Measurements from ENCODE around the gene VAT1.
A peak's percentile ranks its signal among the peaks of the same experiment; 100 is the strongest.

The VAT1 gene

GRCh38 chr17:43026595-43026994 is 4.4 kb upstream of the VAT1 start:
- no peak for DNase-seq

DNA sequence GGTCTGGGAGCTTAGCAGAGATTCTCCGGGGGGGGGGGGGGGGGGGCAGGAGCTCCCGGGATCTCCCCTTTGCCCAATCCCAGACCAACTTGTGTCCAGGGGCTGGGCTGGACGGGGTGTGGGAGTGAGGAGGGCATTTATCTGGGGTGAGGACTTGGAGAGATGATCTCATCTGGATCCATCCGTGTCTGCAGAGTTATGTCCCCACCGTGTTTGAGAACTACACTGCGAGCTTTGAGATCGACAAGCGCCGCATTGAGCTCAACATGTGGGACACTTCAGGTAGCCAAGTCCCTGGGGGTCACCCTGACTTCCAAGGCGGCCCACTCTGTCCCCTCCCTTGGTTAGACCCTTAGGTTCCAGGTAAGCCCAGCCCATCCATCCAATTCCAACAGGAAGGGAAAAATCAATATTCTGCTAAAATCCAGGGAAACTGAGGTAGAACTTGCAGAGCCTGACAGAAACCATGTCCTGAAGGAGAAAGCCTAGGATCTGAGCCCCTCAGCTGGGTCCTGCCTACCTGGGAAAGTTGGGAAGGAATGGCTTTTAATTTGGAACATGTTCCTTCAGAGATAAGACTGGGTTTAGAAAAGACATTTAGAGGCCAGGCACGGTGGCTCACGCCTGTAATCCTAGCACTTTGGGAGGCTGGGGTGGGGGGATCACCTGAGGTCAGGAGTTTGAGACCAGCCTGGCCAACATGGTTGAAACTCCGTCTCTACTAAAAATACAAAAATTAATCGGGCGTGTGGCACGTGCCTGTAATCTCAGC is 3.8 kb upstream of the VAT1 start:
- DNase-seq, result no peak

DNA sequence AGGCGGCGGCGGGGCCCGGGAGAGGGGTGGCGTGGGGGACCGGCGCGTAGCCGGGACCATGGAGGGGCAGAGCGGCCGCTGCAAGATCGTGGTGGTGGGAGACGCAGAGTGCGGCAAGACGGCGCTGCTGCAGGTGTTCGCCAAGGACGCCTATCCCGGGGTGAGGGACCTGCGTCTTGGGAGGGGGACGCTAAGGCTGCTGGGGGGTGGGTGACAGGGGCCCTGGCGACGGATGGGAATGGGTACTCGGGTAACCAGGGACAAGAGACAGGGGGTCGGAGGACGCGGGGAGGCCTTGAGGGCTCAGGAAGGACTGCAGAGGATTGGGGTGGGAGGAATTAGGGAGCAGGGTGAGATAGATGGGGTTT is 3.1 kb upstream of the VAT1 start:
- DNase-seq, result no peak

GRCh38 chr17:43024407-43025289 is 2.5 kb upstream of the VAT1 start, which contains the start of gene RND2:
TSS of gene RND2 (plus strand) at chr17:43025231. CDS start at chr17:43025348, 117 bp downstream.
- peak; percentile 86 to 89 for DNase-seq

DNA sequence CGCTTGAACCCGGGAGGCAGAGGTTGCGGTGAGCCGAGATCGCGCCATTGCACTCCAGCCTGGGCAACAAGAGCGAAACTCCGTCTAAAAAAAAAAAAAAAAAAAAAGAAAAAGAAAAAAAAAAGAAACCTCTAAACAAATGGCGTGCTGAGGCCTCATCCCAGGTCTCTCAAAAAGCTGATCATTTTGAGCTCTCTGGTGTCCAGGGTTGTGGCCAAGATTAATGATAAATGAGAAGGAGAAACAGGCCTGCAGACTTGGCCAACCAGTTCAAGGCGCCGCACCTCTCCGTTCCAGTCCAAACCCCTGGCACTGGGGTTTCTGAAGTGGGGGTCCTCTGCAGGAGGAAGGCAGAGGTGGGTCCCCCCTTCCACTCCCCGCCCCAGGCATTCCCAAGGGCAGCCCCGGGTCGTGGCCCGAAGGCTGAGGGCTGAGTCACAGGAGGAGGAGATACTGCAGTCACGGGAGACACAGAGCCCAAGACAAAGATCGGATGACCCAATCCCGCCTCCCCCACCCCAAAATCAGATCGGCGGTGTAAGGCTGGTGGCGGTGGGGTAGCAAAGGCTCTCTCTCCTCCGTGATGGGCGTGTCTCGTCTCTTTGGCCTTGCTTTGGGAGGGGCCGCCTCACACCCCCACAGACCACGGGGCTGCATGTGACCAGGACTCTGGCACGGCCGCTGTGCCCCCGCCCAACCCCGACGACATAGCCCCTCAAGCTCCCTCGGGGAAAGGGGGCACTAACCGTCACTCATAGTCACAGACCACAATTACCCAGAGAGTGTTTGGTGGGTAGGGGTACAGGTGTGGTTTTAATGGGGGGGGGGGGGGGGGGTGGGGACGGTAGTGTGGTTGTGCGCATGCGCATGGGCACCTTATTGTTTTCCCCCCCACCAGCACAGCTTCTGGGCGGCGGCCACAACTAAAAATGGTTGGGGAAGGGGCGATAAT is 1.1 kb downstream of the VAT1 start:
- peak; percentile 38 to 51 for DNase-seq

DNA sequence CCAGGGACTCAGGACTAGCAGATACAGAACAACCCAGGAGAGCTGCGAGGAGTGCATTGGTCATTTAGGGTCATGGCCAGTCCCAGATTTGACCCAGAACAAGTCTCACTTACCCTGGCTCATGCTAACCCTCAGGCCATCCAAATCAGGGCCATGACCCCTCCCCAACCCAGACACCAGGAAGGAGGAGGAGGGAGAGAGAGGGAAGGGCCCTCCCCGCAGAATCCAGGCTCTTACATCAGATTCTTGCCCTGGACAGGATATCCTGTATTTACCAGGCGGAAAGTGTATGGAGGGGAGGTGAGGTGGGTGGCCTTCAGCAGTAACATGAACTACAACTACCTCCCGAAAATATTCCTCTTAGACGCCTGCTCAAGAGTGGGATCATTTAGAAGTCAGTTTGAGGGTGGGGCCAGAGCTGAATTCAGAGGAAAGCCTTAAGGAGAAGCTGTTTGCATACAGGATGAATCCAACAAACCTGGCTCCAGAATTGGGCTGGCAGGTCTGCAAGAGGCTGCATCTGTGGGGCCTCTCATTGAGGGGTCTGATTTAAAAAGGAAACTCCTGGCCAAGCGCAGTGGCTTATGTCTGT is 2.1 kb downstream of the VAT1 start:
- no peak for DNase-seq

GRCh38 chr17:43019418-43019817 is 2.8 kb downstream of the VAT1 start:
- no peak for DNase-seq

GRCh38 chr17:43018932-43019331 is 3.3 kb downstream of the VAT1 start:
- DNase-seq, result no peak

DNA sequence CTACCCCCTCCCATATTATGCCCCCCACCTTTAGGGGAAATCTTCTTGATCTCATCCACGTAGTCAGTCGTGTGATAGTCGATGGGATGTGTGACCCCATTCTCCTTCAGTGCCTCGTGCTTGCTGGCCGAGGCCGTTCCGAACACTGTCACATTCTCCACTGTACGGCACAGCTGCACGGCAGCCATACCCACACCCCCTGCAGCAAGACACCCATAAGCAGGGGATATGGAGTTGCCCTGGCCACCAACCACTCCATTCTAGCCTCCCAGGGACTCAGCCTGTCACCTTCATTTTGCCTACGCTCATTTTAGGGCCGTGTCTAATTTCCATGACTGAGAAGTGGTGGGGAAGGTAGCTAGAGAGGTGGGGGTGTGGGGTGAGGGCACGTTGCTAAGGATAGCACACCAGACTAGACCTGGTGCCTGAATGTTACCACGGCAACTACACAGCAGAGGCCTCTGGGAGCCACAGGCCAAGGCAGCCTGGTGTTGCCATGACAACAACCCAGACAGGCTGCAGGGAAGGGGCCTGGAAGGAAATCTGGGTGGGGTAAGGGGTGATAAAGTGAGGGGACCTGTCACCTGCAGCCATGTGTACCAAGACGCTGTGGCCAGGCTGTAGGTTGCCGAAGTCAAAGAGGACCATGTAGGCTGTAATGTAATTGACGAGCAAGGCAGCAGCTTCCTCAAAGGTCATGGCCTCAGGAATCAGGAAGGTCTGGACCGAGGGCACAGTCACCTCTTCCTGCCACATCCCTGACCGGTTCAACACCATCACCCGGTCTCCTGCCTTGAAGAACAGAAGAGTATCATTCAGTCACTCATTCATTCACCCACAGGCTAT is 4.0 kb downstream of the VAT1 start:
- DNase-seq, result peak; percentile 51 to 66

GRCh38 chr17:43016216-43016615 is 6.0 kb downstream of the VAT1 start:
- DNase-seq, result no peak

DNA sequence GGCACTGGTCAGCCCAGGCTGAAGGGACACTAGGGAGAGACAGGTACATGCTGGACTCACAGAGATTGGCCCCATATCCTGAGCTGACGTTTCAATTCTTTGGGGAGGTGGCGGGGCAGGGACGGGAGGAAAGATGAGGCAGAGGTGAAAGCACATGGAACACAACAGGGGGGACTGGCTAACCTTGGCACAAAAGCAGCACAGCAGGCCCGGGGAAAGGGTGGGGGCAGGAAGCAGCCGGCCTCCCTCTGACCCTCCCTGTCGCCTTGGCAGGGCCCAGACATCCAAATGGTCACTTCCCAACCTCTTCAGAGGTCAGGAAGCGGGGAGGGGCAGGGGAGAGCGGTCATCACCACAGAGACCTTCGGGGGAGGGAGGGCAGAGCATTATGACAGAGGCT is 6.6 kb downstream of the VAT1 start:
- no peak for DNase-seq

GRCh38 chr17:43014649-43015542 is 7.3 kb downstream of the VAT1 start:
- no peak for DNase-seq

GRCh38 chr17:43014020-43014648 is 8.1 kb downstream of the VAT1 start:
- no peak for DNase-seq

DNA sequence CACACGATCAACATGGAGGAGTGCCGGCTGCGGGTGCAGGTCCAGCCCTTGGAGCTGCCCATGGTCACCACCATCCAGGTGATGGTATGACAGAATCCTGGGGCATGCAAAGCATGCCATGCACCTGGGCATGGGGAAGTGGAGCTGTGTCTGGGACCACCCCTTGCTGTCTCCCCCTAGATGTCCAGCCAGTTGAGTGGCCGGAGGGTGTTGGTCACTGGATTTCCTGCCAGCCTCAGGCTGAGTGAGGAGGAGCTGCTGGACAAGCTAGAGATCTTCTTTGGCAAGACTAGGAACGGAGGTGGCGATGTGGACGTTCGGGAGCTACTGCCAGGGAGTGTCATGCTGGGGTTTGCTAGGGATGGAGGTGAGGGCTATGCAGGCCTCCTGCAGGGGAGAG is 8.9 kb downstream of the VAT1 start:
- DNase-seq, result no peak

DNA sequence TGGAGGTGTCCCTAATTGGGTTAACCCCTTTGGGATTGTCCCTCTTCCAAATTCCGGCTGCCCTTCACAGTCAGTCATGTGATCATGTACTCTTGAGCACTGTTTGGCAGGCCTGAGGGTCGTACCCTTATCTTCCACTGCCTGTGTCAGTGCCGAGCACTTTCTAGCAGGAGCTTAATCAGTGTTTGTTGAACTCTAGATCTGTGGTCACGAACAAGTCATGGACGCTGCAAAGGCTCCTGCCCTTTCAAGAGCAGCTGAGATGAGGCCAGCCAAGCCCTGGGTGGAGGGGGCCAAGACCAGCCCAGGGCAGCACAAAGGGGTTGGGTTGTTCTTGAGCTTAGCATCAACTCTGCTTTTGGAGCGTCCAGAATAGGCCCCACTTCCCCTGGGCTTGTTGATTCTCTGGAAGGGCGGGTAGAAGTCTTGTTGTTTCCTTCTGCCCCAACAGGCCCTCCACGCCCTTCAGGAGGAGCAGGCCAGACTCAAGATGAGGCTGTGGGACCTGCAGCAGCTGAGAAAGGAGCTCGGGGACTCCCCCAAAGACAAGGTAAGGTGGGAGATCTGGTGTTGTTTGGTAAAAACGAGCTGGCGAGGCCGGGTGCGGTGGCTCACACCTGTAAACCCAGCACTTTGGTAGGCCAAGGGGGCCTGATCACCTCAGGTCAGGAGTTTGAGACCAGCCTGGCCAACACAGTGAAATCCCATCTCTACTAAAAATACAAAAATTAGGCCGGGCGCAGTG is 10.3 kb downstream of the VAT1 start:
- no peak for DNase-seq

- DNase-seq, result no peak
Measured at GRCh38 chr17:43010667-43011308, 11.4 kb downstream of the VAT1 start.

DNA sequence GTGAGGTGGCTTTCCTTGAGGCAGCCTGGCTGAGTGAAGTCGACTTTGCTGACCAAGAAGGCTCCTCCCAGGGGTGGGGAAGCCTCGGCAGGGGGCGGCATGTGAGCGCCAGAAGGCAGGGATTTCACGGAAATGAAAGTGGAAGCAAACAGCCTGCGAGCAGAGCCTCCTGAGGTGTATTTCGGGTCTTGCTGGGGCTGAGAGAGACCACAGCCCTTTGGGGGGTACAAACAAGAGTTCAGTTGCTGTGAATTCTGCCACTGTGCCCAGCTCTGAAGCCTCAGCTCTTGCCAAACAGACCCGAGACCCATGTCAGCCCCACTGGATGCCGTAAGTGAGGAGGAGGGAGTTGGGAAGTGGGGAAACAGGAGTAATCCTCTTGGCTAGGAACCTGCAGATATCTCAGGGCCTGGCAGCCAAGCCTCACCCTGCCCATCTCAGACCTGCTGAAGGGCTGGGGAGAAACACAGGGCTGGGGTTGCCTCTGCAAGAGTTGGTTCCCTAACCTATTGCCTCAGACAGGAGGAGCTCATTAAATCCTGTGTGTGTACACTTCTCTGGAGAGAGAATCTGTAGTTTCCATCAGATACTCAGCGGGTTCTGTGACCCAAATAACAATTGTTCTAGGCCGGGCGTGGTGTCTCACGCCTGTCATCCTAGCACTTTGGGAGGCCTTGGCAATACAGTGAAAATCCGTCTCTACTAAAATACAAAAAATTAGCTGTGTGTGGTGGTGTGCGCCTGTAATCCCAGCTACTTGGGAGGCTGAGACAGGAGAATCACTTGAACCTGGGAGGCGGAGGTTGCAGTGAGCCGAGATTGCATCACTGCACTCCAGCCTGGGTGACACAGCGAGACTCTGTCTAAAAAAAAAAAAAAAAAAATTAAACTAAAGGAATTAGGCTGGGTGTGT is 15.3 kb downstream of the VAT1 start, which contains the start of gene IFI35:
Gene IFI35 (plus strand): TSS at position 146 of the 913 bp plus-strand sequence. CDS start 164 bp downstream, at position 310.
- peak; percentile 85 to 87 for DNase-seq

Measured in CD4-positive, alpha-beta T cell treated with Interleukin-1 beta for 1 hour (primary cell).